ENCODE data around the gene TCEA2.

The TCEA2 gene

GRCh38 chr20:64036346-64037198 lies 26.4 kb upstream of the TCEA2 start:
- DNase-seq = no peak

GRCh38 chr20:64037199-64037497 lies 25.9 kb upstream of the TCEA2 start:
- no peak for DNase-seq

GRCh38 chr20:64037498-64038213 lies 25.3 kb upstream of the TCEA2 start:
- DNase-seq = no peak

GRCh38 chr20:64038224-64038564 lies 24.8 kb upstream of the TCEA2 start:
- no peak for DNase-seq

- DNase-seq = peak; percentile 80
Measured at GRCh38 chr20:64038565-64039292, 24.3 kb upstream of the TCEA2 start.

GRCh38 chr20:64039293-64040160 lies 23.5 kb upstream of the TCEA2 start:
- no peak for DNase-seq

- no peak for DNase-seq
Measured at GRCh38 chr20:64040231-64041039, 22.6 kb upstream of the TCEA2 start.

GRCh38 chr20:64041040-64041780 lies 21.8 kb upstream of the TCEA2 start:
- DNase-seq = no peak

GRCh38 chr20:64041781-64042053 lies 21.3 kb upstream of the TCEA2 start:
- DNase-seq = no peak

GRCh38 chr20:64042054-64042781 lies 20.8 kb upstream of the TCEA2 start:
- DNase-seq = no peak

- DNase-seq = no peak
Measured at GRCh38 chr20:64043768-64044167, 19.2 kb upstream of the TCEA2 start.

GRCh38 chr20:64044484-64045247 lies 18.3 kb upstream of the TCEA2 start:
- no peak for DNase-seq

GRCh38 chr20:64045346-64046011 lies 17.5 kb upstream of the TCEA2 start:
- DNase-seq = no peak

GRCh38 chr20:64047046-64047389 lies 16.0 kb upstream of the TCEA2 start:
- DNase-seq = no peak

GRCh38 chr20:64047968-64048401 lies 15.0 kb upstream of the TCEA2 start:
- no peak for DNase-seq

GRCh38 chr20:64048402-64049044 lies 14.5 kb upstream of the TCEA2 start:
- no peak for DNase-seq

GRCh38 chr20:64049060-64049877 lies 13.7 kb upstream of the TCEA2 start, which contains the start of gene SOX18:
Gene SOX18 (minus strand): TSS chr20:64049639. CDS start chr20:64049516, 123 bp downstream.
- no peak for DNase-seq

GRCh38 chr20:64049878-64050260 lies 13.1 kb upstream of the TCEA2 start:
- no peak for DNase-seq

Measured in right hindlimb (tissue), 1 donor.